ENCODE measurements around the gene MLF2. TPM values are rescaled to one million over a fixed set of nuclear protein-coding genes. Genes with fewer than 3 reads are reported as not detected.

The MLF2 gene
- 244 and 258 TPM in 2 replicates for total RNA-seq (2021)
- long read RNA-seq, transcript MLF2-201 (9 exons, 1,969 nt), result major isoform, 889 of 936 reads
- long read RNA-seq, partial matches to known transcripts, result 18 of 936 reads
- long read RNA-seq, other reads (novel, unspliced or antisense), result 29 of 936 reads

- no peaks in the 10 kb centered on the region for H3K9me3 ChIP-seq (ENCODE audit: control insufficient read depth, low read depth, low read length)
- no peaks in the 10 kb centered on the region for H4K20me1 ChIP-seq (ENCODE audit: control insufficient read depth, insufficient read depth, insufficient read length)
- no peak within 1 kb of the TSS for H2BK12ac ChIP-seq (ENCODE audit: insufficient read length, low read depth, low read length)
- DNase-seq, result peak; percentile 99
- Mint-ChIP-seq H3K4me1 (peaks cover 22 to 31% of the 10 kb centered on the region in 2 experiments), H3K36me3 (ENCODE audit: insufficient read depth in 1 of 3, low read depth in 3 of 3) (peaks cover 31 to 42% (median 41%) of the 10 kb centered on the region in 3 experiments; a peak in 6 of 7 replicates), H3K4me3 (peak within 1 kb of the TSS; percentile 91 to 98), H3K27me3 (ENCODE audit: low read depth) (no peaks in the 10 kb centered on the region), H3K9me3 (no peaks in the 10 kb centered on the region), H3K27ac (peak within 1 kb of the TSS; percentile 99)
- H3T11ph ChIP-seq (ENCODE audit: low read length), result no peak within 1 kb of the TSS
- H3K27me3 ChIP-seq (ENCODE audit: insufficient read depth, low read length), result no peaks in the 10 kb centered on the region
- H3K23me2 ChIP-seq (ENCODE audit: insufficient read length, low read depth, low read length, poor library complexity, severe bottlenecking), result peaks cover 3% of the 10 kb centered on the region
- peaks cover 6% of the 10 kb centered on the region; the same call in 1 of the 2 replicates for H3K4me1 ChIP-seq (ENCODE audit: insufficient read depth, low read length)
- peak within 1 kb of the TSS; percentile 3 for H3K27ac ChIP-seq (ENCODE audit: insufficient read length, low read depth, low read length)
- H3K79me1 ChIP-seq (ENCODE audit: insufficient read depth, low read depth, low read length, poor library complexity, severe bottlenecking), result peaks cover 8% of the 10 kb centered on the region
- no peak within 1 kb of the TSS for H2BK120ac ChIP-seq (ENCODE audit: low read depth, low read length, poor library complexity, severe bottlenecking)
- no peak within 1 kb of the TSS for H4K8ac ChIP-seq (replicated peaks; ENCODE audit: insufficient read length, low read depth, low read length)
- H2AK5ac ChIP-seq (ENCODE audit: insufficient read length, low read length), result no peak within 1 kb of the TSS
- no peak within 1 kb of the TSS for H4K5ac ChIP-seq (ENCODE audit: insufficient read length, low read depth, low read length)
- H3K9ac ChIP-seq (ENCODE audit: extremely low read depth, insufficient read length, low read length), result peak within 1 kb of the TSS; percentile 91
- H3K14ac ChIP-seq (ENCODE audit: insufficient read depth, low read length), result peak within 1 kb of the TSS; percentile 90
- H3K79me2 ChIP-seq (ENCODE audit: insufficient read depth, low read length), result peaks cover 4% of the 10 kb centered on the region
- H3K4me2 ChIP-seq (ENCODE audit: insufficient read depth, insufficient read length, low read length), result peak within 1 kb of the TSS; percentile 94
- H2BK5ac ChIP-seq (ENCODE audit: insufficient read length, low read length), result no peak within 1 kb of the TSS
- peak; percentile 99; the same call in 1 of the 3 replicates for TF ChIP-seq CTCF (conservative IDR thresholded peaks at IDR 0.05)
- H3K18ac ChIP-seq (ENCODE audit: insufficient read length, low read depth, low read length), result peak within 1 kb of the TSS; percentile 92
- H3K4ac ChIP-seq (ENCODE audit: low read depth, low read length), result no peak within 1 kb of the TSS; the same call in 1 of the 2 replicates
- no peak within 1 kb of the TSS for H4K91ac ChIP-seq (ENCODE audit: insufficient read length, low read depth, low read length)
- no CpG with 5 or more reads among the region's 62 CpGs for WGBS (ENCODE audit: extremely low coverage, insufficient read length, low lambda C conversion rate)
- H2BK20ac ChIP-seq (ENCODE audit: low read depth, low read length, poor library complexity, severe bottlenecking), result no peak within 1 kb of the TSS
- H2BK15ac ChIP-seq (ENCODE audit: low read depth, low read length), result no peak within 1 kb of the TSS
- H3K23ac ChIP-seq (ENCODE audit: insufficient read length, low read depth, low read length), result no peak within 1 kb of the TSS
- no peak within 1 kb of the TSS for H3K56ac ChIP-seq (ENCODE audit: insufficient read length, low read depth, low read length)
- H2AFZ ChIP-seq (ENCODE audit: low read length), result no peak within 1 kb of the TSS
Observed at GRCh38 chr12:6752921-6753771, at the start of gene MLF2. Gene MLF2 (minus strand): TSS chr12:6753141. CDS start chr12:6752334, 807 bp downstream.

Measured in H9 (cell line).